MG63 (cell line): Measurements from ENCODE around the gene MAP7D3. TPM values are rescaled to one million over a fixed set of nuclear protein-coding genes. Genes with fewer than 3 reads are reported as not detected.

ENCODE experiments used
- DNase-seq: peaks from one replicate; pipeline ENCODE4 v3.0.0-alpha.2; 2020
- H3K27me3 ChIP-seq: fragments of 250-450 bp; sonication (Bioruptor Pico); 2 replicates; pipeline ENCODE4 v1.5.1; 2020; ENCODE audit warnings: mild to moderate bottlenecking, moderate library complexity
- H3K36me3 ChIP-seq: fragments of 250-450 bp; sonication (Bioruptor Pico); 2 replicates; pipeline ENCODE4 v1.5.1; 2020; ENCODE audit warnings: mild to moderate bottlenecking, moderate library complexity
- H3K4me3 ChIP-seq: fragments of 250-450 bp; sonication (Bioruptor Pico); 2 replicates; pipeline ENCODE4 v1.5.1; 2020; ENCODE audit warnings: mild to moderate bottlenecking, moderate library complexity
- H3K9me3 ChIP-seq: fragments of 250-450 bp; sonication (Bioruptor Pico); 2 replicates; pipeline ENCODE4 v1.5.1; 2020; ENCODE audit warnings: mild to moderate bottlenecking, moderate library complexity
- total RNA-seq: library from RNA; depleted of rRNA; stranded (reverse); fragments of >200 nt; shearing (Covaris generic); gene quantifications from 2 replicates; pipeline ENCODE4 v1.2.3, GENCODE V29; 2014; ENCODE audit warnings: low replicate concordance

MAP7D3 gene
- total RNA-seq, 1 experiment from 2014 or later, result 12.1 TPM

- no peak for DNase-seq
- Histone ChIP-seq H3K4me3 (no peak overlapping the region), H3K9me3 (no peaks in the 10 kb centered on the region), H3K36me3 (peaks cover 18% of the 10 kb centered on the region), H3K27me3 (no peaks in the 10 kb centered on the region)
These were observed 38.6 kb downstream of the MAP7D3 start for GRCh38 chrX:136212557-136213111.

- no peaks in the 10 kb centered on the region for H3K27me3 ChIP-seq
- H3K4me3 ChIP-seq, result no peak overlapping the region
- H3K9me3 ChIP-seq, result no peaks in the 10 kb centered on the region
- H3K36me3 ChIP-seq, result peaks cover 16% of the 10 kb centered on the region
- no peak for DNase-seq
These were observed 39.2 kb downstream of the MAP7D3 start for GRCh38 chrX:136211766-136212556.

- Histone ChIP-seq H3K27me3 (no peaks in the 10 kb centered on the region), H3K36me3 (peaks cover 10% of the 10 kb centered on the region), H3K9me3 (no peaks in the 10 kb centered on the region), H3K4me3 (no peak overlapping the region)
- DNase-seq, result no peak
These were observed 40.4 kb downstream of the MAP7D3 start for GRCh38 chrX:136210806-136211205.

DNA sequence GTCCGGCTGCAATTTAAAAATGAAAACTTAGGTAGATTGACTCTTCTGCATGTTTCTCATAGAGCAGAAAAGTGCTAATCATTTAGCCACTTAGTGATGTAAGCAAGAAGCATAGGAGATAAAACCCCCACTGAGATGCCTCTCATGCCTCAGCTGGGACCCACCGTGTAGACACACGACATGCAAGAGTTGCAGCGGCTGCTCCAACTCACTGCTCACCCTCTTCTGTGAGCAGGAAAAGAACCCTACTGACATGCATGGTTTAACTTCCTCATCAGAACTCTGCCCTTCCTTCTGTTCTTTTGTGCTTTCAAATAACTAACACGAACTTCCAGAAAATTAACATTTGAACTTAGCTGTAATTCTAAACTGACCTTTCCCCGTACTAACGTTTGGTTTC lies 41.0 kb downstream of the MAP7D3 start:
- DNase-seq, result no peak
- Histone ChIP-seq H3K9me3 (no peaks in the 10 kb centered on the region), H3K36me3 (peaks cover 5% of the 10 kb centered on the region), H3K27me3 (no peaks in the 10 kb centered on the region), H3K4me3 (no peak overlapping the region)

- Histone ChIP-seq H3K36me3 (peaks cover 2% of the 10 kb centered on the region), H3K9me3 (no peaks in the 10 kb centered on the region), H3K27me3 (no peaks in the 10 kb centered on the region), H3K4me3 (no peak overlapping the region)
- DNase-seq, result no peak
These were observed 41.4 kb downstream of the MAP7D3 start for GRCh38 chrX:136209751-136210150.

- peak; percentile 40 for DNase-seq
These were observed 42.0 kb downstream of the MAP7D3 start for GRCh38 chrX:136209016-136209738.

GRCh38 chrX:136207546-136207945 lies 43.7 kb downstream of the MAP7D3 start:
- no peak overlapping the region for H3K4me3 ChIP-seq
- H3K27me3 ChIP-seq, result no peaks in the 10 kb centered on the region
- no peaks in the 10 kb centered on the region; the same call in none of the 2 replicates for H3K36me3 ChIP-seq
- DNase-seq, result no peak
- no peaks in the 10 kb centered on the region for H3K9me3 ChIP-seq

More at GRCh38 chrX:136209016-136209738, 42.0 kb downstream of the MAP7D3 start:
- no peaks in the 10 kb centered on the region for H3K9me3 ChIP-seq
- H3K27me3 ChIP-seq, result no peaks in the 10 kb centered on the region
- no peak overlapping the region for H3K4me3 ChIP-seq
- H3K36me3 ChIP-seq, result peaks cover 2% of the 10 kb centered on the region

DNA sequence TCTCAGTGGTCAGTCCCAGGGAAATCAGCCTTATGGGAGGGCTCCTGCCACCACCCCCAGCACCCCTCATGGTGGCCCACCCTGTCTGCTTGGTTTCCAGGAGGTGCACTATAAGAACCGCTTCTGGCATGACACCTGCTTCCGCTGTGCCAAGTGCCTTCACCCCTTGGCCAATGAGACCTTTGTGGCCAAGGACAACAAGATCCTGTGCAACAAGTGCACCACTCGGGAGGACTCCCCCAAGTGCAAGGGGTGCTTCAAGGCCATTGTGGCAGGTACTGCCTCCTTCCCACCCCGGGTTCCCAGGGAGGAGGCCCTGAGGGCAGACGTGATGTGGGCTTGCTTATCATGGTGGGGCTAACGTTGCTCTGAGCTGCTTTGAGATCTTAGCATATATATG lies 44.3 kb downstream of the MAP7D3 start:
- Histone ChIP-seq H3K27me3 (no peaks in the 10 kb centered on the region), H3K36me3 (no peaks in the 10 kb centered on the region; the same call in none of the 2 replicates), H3K4me3 (no peak overlapping the region), H3K9me3 (no peaks in the 10 kb centered on the region)
- no peak for DNase-seq

DNA sequence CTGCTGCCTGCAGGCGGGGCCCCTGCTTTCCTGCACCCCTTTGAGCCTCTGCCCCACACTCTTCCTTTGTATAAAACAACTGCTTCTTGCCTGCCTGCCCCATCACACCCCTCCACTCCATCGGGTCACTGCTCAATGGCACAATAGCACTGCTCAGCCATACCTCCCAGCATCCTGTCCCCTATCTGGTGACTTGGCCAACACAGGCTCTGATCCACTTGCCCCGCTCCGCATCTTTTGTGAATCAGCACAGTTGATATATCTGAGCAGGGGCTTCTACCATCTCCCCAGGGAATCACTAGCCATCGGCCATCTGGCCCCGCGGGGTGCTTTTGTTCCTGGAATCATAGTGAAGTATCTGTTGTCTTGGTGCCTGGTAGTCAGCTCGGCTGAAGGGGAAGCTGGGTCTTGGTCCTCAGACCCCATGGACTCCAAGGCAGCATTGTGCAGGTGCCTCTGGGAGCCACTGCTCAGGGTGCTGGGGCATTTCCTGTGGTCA lies 45.3 kb downstream of the MAP7D3 start:
- H3K4me3 ChIP-seq, result no peak overlapping the region
- DNase-seq, result no peak
- H3K27me3 ChIP-seq, result no peaks in the 10 kb centered on the region
- no peaks in the 10 kb centered on the region; the same call in none of the 2 replicates for H3K36me3 ChIP-seq
- H3K9me3 ChIP-seq, result no peaks in the 10 kb centered on the region

GRCh38 chrX:136204571-136204970 lies 46.6 kb downstream of the MAP7D3 start:
- peak; percentile 49 for DNase-seq
- Histone ChIP-seq H3K9me3 (no peaks in the 10 kb centered on the region), H3K27me3 (no peaks in the 10 kb centered on the region), H3K36me3 (no peaks in the 10 kb centered on the region; the same call in none of the 2 replicates), H3K4me3 (no peak overlapping the region)

- no peaks in the 10 kb centered on the region; the same call in 1 of the 2 replicates for H3K36me3 ChIP-seq
- no peak for DNase-seq
- H3K9me3 ChIP-seq, result no peaks in the 10 kb centered on the region
- no peak overlapping the region for H3K4me3 ChIP-seq
- no peaks in the 10 kb centered on the region for H3K27me3 ChIP-seq
These were observed 47.2 kb downstream of the MAP7D3 start for GRCh38 chrX:136203951-136204350.

- Histone ChIP-seq H3K9me3 (no peaks in the 10 kb centered on the region), H3K27me3 (no peaks in the 10 kb centered on the region), H3K36me3 (no peaks in the 10 kb centered on the region; the same call in 1 of the 2 replicates), H3K4me3 (no peak overlapping the region)
- no peak for DNase-seq
These were observed 47.8 kb downstream of the MAP7D3 start for GRCh38 chrX:136203438-136203837.

DNA sequence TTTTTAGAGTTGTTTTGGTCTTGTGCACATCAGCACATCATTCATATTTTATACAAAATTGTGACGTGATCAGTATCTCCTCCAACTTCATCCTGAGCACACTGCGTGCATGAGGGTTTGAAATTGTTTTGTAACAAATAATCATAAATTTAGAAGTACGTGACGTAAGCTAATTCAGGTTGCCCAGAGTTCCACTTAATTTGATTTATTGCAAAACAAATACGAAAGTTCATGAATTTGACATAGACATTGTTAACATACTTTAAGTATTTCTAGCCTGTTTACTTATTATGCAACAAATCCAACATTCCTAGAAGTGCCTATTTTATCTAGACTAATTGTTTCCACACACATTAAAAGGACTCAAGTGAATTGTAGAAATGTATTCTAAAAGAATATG lies 48.3 kb downstream of the MAP7D3 start:
- DNase-seq, result no peak
- H3K36me3 ChIP-seq, result no peaks in the 10 kb centered on the region
- no peak overlapping the region for H3K4me3 ChIP-seq
- no peaks in the 10 kb centered on the region for H3K27me3 ChIP-seq
- H3K9me3 ChIP-seq, result no peaks in the 10 kb centered on the region

- no peak for DNase-seq
- Histone ChIP-seq H3K27me3 (no peaks in the 10 kb centered on the region), H3K36me3 (no peaks in the 10 kb centered on the region), H3K4me3 (no peak overlapping the region), H3K9me3 (no peaks in the 10 kb centered on the region)
These were observed 49.6 kb downstream of the MAP7D3 start for GRCh38 chrX:136201601-136202000.

GRCh38 chrX:136200466-136200865 lies 50.7 kb downstream of the MAP7D3 start:
- Histone ChIP-seq H3K27me3 (no peaks in the 10 kb centered on the region), H3K9me3 (no peaks in the 10 kb centered on the region), H3K4me3 (no peak overlapping the region), H3K36me3 (no peaks in the 10 kb centered on the region)
- peak; percentile 45 for DNase-seq

- Histone ChIP-seq H3K36me3 (no peaks in the 10 kb centered on the region), H3K9me3 (no peaks in the 10 kb centered on the region), H3K27me3 (no peaks in the 10 kb centered on the region), H3K4me3 (no peak overlapping the region)
- no peak for DNase-seq
These were observed 51.8 kb downstream of the MAP7D3 start for GRCh38 chrX:136199365-136199764.

- H3K36me3 ChIP-seq, result no peaks in the 10 kb centered on the region
- DNase-seq, result no peak
- H3K9me3 ChIP-seq, result no peaks in the 10 kb centered on the region
These were observed 52.4 kb downstream of the MAP7D3 start for GRCh38 chrX:136198678-136199243.

More at GRCh38 chrX:136198678-136199243, 52.4 kb downstream of the MAP7D3 start:
- H3K27me3 ChIP-seq, result no peaks in the 10 kb centered on the region
- H3K4me3 ChIP-seq, result no peak overlapping the region
